ENCODE data around the gene WDR70.
A peak's percentile ranks its signal among the peaks of the same experiment; 100 is the strongest.
"Not testable (repeated sequence)": the region's sequence is repeated elsewhere in the genome, so short reads cannot be mapped to it uniquely, and the experiment has no call there.

Gene WDR70

GRCh38 chr5:37685211-37685610 is 306.1 kb downstream of the WDR70 start:
- DNase-seq (ENCODE audit: low read depth in 2 of 2), result no peak

- DNase-seq (ENCODE audit: low read depth in 2 of 2), result no peak
Measured at GRCh38 chr5:37685816-37686215, 306.7 kb downstream of the WDR70 start.

GRCh38 chr5:37688925-37689324 is 309.8 kb downstream of the WDR70 start:
- DNase-seq (ENCODE audit: low read depth in 2 of 2), result not testable (repeated sequence)

- not testable (repeated sequence) for DNase-seq (ENCODE audit: low read depth in 2 of 2)
Measured at GRCh38 chr5:37694333-37694732, 315.2 kb downstream of the WDR70 start.

- DNase-seq (ENCODE audit: low read depth in 2 of 2), result no peak
Measured at GRCh38 chr5:37694867-37695266, 315.7 kb downstream of the WDR70 start.

DNA sequence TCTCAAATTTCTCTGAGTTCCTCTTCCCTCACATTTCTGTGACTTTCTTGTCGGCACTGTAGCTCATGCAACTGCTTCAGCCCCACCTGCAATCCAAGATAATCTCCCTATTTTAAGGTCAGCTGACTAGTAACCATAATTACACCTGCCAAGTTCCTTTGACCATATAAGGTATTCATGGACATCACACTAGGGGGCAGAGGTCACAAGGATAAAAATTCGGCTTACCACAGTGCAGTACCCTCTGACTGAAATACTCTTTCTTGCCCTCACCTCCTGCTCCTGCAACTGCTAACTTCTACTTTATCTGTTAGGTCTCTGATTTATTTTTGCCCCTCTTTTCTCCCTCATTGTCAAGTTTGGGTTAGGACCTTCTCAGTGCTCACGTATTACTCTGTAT is 316.5 kb downstream of the WDR70 start:
- no peak for DNase-seq (ENCODE audit: low read depth in 2 of 2)

GRCh38 chr5:37696190-37697021 is 317.3 kb downstream of the WDR70 start:
- no peak for DNase-seq (ENCODE audit: low read depth in 2 of 2)

GRCh38 chr5:37701868-37702267 is 322.8 kb downstream of the WDR70 start:
- no peak for DNase-seq (ENCODE audit: low read depth in 2 of 2)

DNA sequence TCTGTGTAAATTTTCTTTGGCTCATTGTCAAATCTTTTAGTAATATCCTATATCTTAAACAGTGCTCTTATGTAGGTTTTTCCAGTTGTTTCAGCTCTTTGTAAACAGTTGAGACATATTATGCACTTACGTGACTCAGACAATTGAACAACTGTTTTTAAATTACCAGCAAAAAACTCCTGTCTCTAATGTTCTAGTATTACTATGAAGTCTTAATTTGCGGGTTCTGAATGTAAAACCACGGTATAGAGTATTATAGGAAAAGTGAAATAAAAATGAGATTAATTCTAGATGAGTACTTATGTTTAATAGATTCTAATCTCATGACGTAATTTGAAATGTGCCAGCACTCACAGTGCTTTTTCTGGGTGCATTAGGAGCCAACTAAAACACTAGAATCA is 324.7 kb downstream of the WDR70 start:
- no peak for DNase-seq (ENCODE audit: low read depth in 2 of 2)

DNA sequence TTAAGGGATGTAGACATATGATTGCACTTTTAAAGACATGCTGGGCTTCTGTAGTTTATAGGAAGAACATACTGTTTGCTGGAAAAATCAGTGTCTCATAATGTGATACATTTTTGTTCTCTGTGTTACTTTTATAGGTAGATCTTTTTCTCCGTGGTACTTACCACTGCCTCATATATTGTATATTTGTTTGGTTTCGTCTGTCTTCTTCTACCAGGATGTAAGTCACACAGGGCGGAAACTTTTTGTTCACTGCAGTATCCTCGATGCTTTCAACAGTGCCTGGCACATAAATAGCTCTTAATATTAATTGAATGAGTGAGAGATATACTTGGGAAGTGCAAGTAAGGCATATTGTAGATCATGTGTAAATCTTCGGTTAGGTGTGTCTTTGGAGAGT is 325.3 kb downstream of the WDR70 start:
- DNase-seq (ENCODE audit: low read depth in 2 of 2), result no peak

GRCh38 chr5:37709020-37709419 is 329.9 kb downstream of the WDR70 start:
- DNase-seq (ENCODE audit: low read depth in 2 of 2), result no peak

GRCh38 chr5:37710965-37711364 is 331.8 kb downstream of the WDR70 start:
- no peak for DNase-seq (ENCODE audit: low read depth in 2 of 2)

DNA sequence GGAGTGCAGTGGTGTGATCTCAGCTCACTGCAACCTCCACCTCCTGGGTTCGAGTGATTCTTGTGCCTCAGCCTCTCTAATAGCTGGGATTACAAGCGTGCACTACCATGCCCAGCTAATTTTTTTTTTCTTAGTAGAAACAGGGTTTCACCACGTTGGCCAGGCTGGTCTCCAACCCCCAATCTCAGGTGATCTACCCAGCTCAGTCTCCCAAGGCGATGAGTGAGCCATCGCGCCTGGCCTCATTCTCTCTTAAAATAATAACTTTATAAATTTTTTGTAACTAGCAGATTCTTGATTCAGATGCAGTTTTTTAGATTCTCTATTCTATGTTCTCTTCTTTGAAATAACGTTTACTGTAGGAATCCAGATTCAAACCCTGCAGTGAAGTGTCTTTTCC is 333.6 kb downstream of the WDR70 start:
- no peak for DNase-seq (ENCODE audit: low read depth in 2 of 2)

GRCh38 chr5:37714756-37715155 is 335.6 kb downstream of the WDR70 start:
- no peak for DNase-seq (ENCODE audit: low read depth in 2 of 2)

- no peak for DNase-seq (ENCODE audit: low read depth in 2 of 2)
Measured at GRCh38 chr5:37715361-37715760, 336.2 kb downstream of the WDR70 start.

DNA sequence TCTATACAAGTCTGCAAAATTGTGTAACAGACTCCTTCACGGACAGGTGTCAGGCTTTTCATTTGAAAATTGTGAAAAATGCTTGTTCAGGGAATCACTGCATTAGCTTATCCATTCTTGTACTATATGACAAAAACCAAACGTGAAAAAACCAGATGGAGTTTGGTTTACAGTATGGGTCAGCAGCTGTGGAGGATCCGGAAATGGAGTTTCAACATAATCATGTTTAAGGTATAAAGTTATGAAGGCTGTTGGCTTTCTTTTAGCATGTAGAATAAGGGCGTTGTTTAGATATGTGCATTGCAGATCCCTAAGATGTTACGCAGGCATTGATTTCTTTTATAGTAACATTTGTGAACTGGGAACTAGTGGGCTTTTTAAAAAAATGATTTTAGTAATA is 336.9 kb downstream of the WDR70 start:
- no peak for DNase-seq (ENCODE audit: low read depth in 2 of 2)

- DNase-seq (ENCODE audit: low read depth in 2 of 2), result no peak
Measured at GRCh38 chr5:37716405-37716804, 337.3 kb downstream of the WDR70 start.

- DNase-seq (ENCODE audit: low read depth in 2 of 2), result no peak
Measured at GRCh38 chr5:37717276-37717612, 338.1 kb downstream of the WDR70 start.

DNA sequence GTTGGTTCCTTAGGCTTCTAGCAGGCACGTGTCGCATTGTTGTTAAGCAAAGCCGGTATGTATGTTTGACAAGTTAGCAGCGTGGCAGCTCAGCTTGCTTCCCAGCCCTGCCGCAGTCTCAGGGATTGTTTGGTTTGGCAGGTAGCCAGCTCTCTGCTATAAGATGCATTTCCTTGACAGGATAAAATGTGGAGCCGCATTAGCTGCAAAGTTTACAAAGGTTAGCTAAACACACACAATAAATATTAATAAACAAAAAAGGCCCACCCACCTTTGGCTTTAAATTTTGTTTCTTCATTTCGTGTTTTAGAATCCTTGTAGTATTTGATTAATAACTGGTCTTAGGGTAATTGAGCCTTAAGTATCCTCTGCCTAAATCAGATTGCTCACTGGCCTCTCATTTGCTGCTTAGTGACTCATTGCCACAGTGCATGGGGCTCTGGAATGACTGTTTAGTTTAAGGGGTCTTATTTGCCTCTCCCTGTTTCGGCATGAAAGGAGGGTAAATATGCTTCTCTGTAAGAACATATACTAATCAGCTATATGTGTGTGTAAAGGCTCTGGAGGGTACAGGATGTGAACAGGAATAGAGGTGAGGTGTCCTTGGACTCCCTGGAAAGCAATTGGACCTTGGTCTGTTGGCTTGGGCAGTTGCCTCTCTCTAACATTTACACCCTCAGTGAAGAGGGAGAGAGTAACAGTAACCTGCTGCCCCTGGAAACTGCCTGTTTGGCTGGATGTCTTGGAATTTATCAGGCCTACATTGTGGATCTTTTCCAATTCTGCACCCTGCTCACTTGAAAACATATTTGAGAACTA is 338.7 kb downstream of the WDR70 start:
- no peak for DNase-seq (ENCODE audit: low read depth in 2 of 2)

DNA sequence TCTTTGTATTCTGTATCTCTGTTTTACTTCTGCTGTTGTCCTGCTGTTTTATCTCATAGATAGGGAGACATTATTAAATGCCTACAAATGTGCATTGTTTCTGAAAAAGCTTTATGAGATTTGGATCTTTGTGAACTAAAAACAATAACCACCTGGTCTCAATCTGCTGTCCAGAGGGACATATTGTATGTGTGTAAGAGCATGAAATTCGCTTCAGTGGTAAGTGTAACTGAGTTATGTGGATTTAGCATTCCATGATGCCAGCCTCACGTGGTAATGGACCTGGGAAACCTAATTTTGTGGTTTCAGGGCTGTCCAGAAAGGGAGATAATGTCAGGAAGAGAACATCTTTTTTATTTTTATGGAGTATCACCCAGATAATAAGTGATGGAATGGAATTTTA is 341.4 kb downstream of the WDR70 start:
- no peak for DNase-seq (ENCODE audit: low read depth in 2 of 2)

- DNase-seq (ENCODE audit: low read depth in 2 of 2), result no peak
Measured at GRCh38 chr5:37721447-37721871, 342.3 kb downstream of the WDR70 start.

DNA sequence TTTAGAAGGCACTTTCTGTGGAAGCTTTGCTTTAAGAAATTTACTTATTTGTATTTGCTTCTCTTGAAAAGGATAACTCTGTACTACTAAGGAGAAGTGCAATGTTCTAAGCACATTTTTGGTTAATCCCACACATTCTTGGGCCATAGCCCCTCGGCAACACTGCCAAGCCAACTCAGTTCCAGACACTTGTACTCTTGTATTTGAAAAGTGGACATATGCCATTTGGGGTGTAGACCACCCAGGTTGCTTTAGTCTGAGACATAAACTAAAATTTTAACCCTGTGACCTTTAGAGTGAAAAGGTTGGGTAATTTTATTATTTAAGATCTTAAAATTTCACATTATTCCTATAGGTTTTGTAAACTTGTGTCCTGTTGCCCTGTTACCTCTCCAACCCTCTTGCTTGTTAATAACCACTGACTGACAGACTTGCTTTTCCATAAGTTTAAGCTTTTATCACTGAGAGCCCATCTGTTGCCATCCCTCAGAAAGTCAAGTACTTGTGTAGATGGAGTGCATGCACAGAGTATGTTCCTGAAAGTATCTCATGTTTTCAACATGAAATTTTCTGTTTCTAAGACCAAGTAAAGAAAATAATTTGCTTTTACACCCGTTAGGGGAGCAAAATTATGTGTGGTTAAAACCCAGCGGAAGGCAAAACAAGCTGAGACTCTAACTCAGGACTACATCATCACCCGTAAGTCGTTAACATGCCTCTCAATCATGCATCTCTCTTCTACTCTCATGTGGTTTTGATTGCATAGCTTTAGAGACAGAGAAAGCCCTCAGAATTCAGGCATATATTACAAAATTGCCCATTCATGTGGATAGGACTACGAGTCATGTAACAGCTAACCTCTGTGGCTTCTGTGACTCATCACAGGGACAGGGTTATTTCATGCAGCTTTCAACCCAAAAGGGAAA is 343.4 kb downstream of the WDR70 start:
- peak in 1 of 2 donors; percentile 11 for DNase-seq (ENCODE audit: low read depth in 2 of 2)

Measured in activated CD4-positive, alpha-beta T cell treated with anti-CD3 and anti-CD28 coated beads for 24 hours (primary cell).